Neural cell (in vitro differentiated cells): ENCODE measurements around the gene OS9.

ENCODE experiments used
- EP300 ChIP-seq: fragments of 450-650 bp; conservative IDR thresholded peaks from 2 replicates; pipeline ENCODE4 v1.6.1; 2014; ENCODE audit warnings: antibody characterized with exemption, mild to moderate bottlenecking, moderate library complexity; ENCODE audit not compliant: poor library complexity, severe bottlenecking
- EZH2 ChIP-seq: fragments of 200-600, 300-800 bp; shearing (Covaris generic), sonication (generic); IDR thresholded peaks from 2 replicates; pipeline ENCODE4 v1.6.1; 2014; ENCODE audit warnings: antibody characterized with exemption, low read length, borderline replicate concordance, mild to moderate bottlenecking; ENCODE audit not compliant: insufficient read depth, poor library complexity, severe bottlenecking
- MXI1 ChIP-seq: fragments of 450-650 bp; conservative IDR thresholded peaks from 2 replicates; pipeline ENCODE4 v1.6.1; 2014; ENCODE audit warnings: antibody characterized with exemption, mild to moderate bottlenecking; ENCODE audit not compliant: poor library complexity, severe bottlenecking
- POLR2AphosphoS5 ChIP-seq: IDR thresholded peaks from 2 replicates; pipeline ENCODE4 v1.6.1; 2012
- RAD21 ChIP-seq: fragments of 450-650 bp; conservative IDR thresholded peaks from 2 replicates; pipeline ENCODE4 v1.6.1; 2014; ENCODE audit warnings: antibody characterized with exemption, mild to moderate bottlenecking, moderate library complexity
- SMC3 ChIP-seq: fragments of 450-650 bp; conservative IDR thresholded peaks from 2 replicates; pipeline ENCODE4 v1.6.1; 2014; ENCODE audit warnings: antibody characterized with exemption, mild to moderate bottlenecking, moderate library complexity; ENCODE audit not compliant: poor library complexity
- TAF1 ChIP-seq: IDR thresholded peaks from 2 replicates; pipeline ENCODE4 v1.6.1; 2012; ENCODE audit warnings: low read depth
- TF ChIP-seq, protein P1 (sequence below): fragments of 450-650 bp; IDR thresholded peaks from 2 replicates; pipeline ENCODE4 v1.5.1; 2014; ENCODE audit warnings: antibody characterized with exemption, mild to moderate bottlenecking, moderate library complexity; ENCODE audit not compliant: poor library complexity, severe bottlenecking

DNA sequence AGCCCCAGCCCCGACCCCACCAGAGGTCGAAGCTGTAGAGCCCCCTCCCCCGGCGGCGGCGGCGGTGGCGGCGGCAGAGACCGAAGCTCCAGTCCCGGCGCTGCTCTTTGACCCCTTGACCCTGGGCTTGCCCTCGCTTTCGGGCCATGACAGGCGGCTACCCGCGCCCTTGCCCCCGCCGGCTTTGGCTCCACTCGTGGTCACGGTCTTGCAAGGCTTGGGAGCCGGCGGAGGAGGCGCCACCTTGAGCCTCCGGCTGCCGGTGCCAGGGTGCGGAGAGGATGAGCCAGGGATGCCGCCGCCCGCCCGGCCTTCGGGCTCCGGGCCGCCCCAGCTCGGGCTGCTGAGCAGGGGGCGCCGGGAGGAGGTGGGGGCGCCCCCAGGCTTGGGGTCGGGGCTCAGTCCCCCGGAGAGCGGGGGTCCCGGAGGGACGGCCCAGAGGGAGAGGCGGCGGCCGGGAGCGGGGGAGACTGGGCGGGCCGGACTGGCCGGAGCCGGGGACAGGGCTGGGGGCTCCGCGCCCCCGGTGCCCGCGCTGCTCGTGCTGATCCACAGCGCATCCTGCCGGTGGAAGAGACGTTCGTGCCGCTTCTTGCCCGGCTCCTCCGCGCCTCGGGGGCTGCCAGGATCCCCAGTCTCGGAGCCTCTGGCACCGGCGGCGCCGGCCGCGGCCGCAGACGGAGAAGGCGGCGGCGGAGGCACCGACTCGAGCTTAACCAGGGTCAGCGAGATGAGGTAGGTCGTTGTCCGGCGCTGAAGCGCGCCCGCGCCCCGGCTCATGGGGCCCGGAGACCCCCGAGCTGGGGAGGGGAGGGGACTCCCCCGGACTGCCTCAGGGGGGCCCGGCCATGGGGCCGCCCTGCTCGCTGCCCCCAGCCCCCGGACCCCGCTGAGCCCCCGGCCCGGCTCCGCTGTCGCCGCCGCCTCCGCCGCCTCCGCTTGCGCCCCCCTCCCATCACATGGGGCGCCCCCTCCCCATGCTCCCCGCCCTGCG is 43.8 kb downstream of the OS9 start:
- TF ChIP-seq EP300 (no peak), EZH2 (no peak), POLR2AphosphoS5 (no peak), SMC3 (peak; percentile 57), MXI1 (peak; percentile 36), RAD21 (peak; percentile 54), TAF1 (no peak)
- TF ChIP-seq, protein P1, sequence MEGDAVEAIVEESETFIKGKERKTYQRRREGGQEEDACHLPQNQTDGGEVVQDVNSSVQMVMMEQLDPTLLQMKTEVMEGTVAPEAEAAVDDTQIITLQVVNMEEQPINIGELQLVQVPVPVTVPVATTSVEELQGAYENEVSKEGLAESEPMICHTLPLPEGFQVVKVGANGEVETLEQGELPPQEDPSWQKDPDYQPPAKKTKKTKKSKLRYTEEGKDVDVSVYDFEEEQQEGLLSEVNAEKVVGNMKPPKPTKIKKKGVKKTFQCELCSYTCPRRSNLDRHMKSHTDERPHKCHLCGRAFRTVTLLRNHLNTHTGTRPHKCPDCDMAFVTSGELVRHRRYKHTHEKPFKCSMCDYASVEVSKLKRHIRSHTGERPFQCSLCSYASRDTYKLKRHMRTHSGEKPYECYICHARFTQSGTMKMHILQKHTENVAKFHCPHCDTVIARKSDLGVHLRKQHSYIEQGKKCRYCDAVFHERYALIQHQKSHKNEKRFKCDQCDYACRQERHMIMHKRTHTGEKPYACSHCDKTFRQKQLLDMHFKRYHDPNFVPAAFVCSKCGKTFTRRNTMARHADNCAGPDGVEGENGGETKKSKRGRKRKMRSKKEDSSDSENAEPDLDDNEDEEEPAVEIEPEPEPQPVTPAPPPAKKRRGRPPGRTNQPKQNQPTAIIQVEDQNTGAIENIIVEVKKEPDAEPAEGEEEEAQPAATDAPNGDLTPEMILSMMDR: peak; percentile 73
